Activated CD4-positive, CD25-positive, alpha-beta regulatory T cell treated with anti-CD3 and anti-CD28 coated beads, Interleukin-2, amount 50 U/mL, for 72 hours (primary cell): Measurements from ENCODE around the gene SULT1E1.

ENCODE experiments used
- DNase-seq: peaks from one replicate; pipeline ENCODE4 v3.0.0; 2021

SULT1E1 gene

GRCh38 chr4:69860052-69860451, at the start of gene SULT1E1:
Gene SULT1E1 (minus strand): TSS chr4:69860145. CDS start chr4:69857644, 2,501 bp downstream.
- no peak for DNase-seq

- no peak for DNase-seq
Measured at GRCh38 chr4:69909195-69909594, 49.2 kb upstream of the SULT1E1 start.

GRCh38 chr4:69907151-69907550, 47.2 kb upstream of the SULT1E1 start:
- no peak for DNase-seq

GRCh38 chr4:69896530-69897116, 36.7 kb upstream of the SULT1E1 start:
- no peak for DNase-seq

GRCh38 chr4:69894721-69895120, 34.8 kb upstream of the SULT1E1 start:
- no peak for DNase-seq

GRCh38 chr4:69894186-69894585, 34.2 kb upstream of the SULT1E1 start:
- no peak for DNase-seq

- DNase-seq: no peak
Measured at GRCh38 chr4:69888336-69888735, 28.4 kb upstream of the SULT1E1 start.

GRCh38 chr4:69882150-69882549, 22.2 kb upstream of the SULT1E1 start:
- DNase-seq: no peak

- DNase-seq: no peak
Measured at GRCh38 chr4:69881173-69881773, 21.3 kb upstream of the SULT1E1 start.

GRCh38 chr4:69878250-69878649, 18.3 kb upstream of the SULT1E1 start:
- no peak for DNase-seq

- no peak for DNase-seq
Measured at GRCh38 chr4:69877453-69877852, 17.5 kb upstream of the SULT1E1 start.

GRCh38 chr4:69876071-69876470, 16.1 kb upstream of the SULT1E1 start:
- no peak for DNase-seq

- DNase-seq: no peak
Measured at GRCh38 chr4:69875576-69875975, 15.6 kb upstream of the SULT1E1 start.

GRCh38 chr4:69874507-69874906, 14.6 kb upstream of the SULT1E1 start:
- no peak for DNase-seq

GRCh38 chr4:69861756-69862155, 1.8 kb upstream of the SULT1E1 start:
- DNase-seq: no peak

- no peak for DNase-seq
Measured at GRCh38 chr4:69860521-69861298, 765 bp upstream of the SULT1E1 start.

- DNase-seq: no peak
Measured at GRCh38 chr4:69859140-69859685, 732 bp downstream of the SULT1E1 start.

- no peak for DNase-seq
Measured at GRCh38 chr4:69858690-69859089, 1.3 kb downstream of the SULT1E1 start.

- no peak for DNase-seq
Measured at GRCh38 chr4:69855822-69856221, 4.1 kb downstream of the SULT1E1 start.

GRCh38 chr4:69849969-69850368, 10.0 kb downstream of the SULT1E1 start:
- no peak for DNase-seq

- no peak for DNase-seq
Measured at GRCh38 chr4:69849297-69849696, 10.6 kb downstream of the SULT1E1 start.

GRCh38 chr4:69848028-69848427, 11.9 kb downstream of the SULT1E1 start:
- DNase-seq: no peak

- DNase-seq: no peak
Measured at GRCh38 chr4:69843932-69844331, 16.0 kb downstream of the SULT1E1 start.

GRCh38 chr4:69843301-69843700, 16.6 kb downstream of the SULT1E1 start:
- no peak for DNase-seq
